Activated T-helper 2 cell treated with anti-CD3 and anti-CD28 coated beads, Interferon-gamma antibody, Interleukin-2, Interleukin-4, amounts not matched to agents 10 μg/mL and 5 μg/mL and 100 μg/mL, durations not matched to agents 14 hours and 24 hours and 36 hours (primary cell): Measurements from ENCODE around the gene GBX1. TPM values are rescaled to one million over a fixed set of nuclear protein-coding genes. Genes with fewer than 3 reads are reported as not detected.

Experiments used
- DNase-seq: peaks from one replicate; pipeline ENCODE4 v3.0.0; 2021; ENCODE audit warnings: low spot score
- H3K27ac Mint-ChIP-seq: one replicate; pipeline ENCODE4 v1.8.0; 2021; ENCODE audit warnings: mixed read lengths
- H3K27me3 Mint-ChIP-seq: one replicate; pipeline ENCODE4 v1.8.0; 2021; ENCODE audit warnings: low read depth, mixed read lengths
- H3K36me3 Mint-ChIP-seq: one replicate; pipeline ENCODE4 v1.8.0; 2021; ENCODE audit warnings: low read depth, mixed read lengths
- H3K4me1 Mint-ChIP-seq: one replicate; pipeline ENCODE4 v1.8.0; 2021; ENCODE audit warnings: low read depth, mixed read lengths
- H3K4me3 Mint-ChIP-seq: one replicate; pipeline ENCODE4 v1.8.0; 2021; ENCODE audit warnings: low read depth, mild to moderate bottlenecking, moderate library complexity, mixed read lengths
- H3K9me3 Mint-ChIP-seq: one replicate; pipeline ENCODE4 v1.8.0; 2021; ENCODE audit warnings: mixed read lengths
- intact Hi-C: fragments of 100-400 bp; cut with micrococcal nuclease; formaldehyde crosslinking; loops from one replicate; pipeline ENCODE4 v1.15.1; 2023
- total RNA-seq: library from RNA; stranded (reverse); gene quantifications from 2 replicates; pipeline ENCODE4 v1.2.3, GENCODE V29; 2022

GBX1 gene
- not detected in 2 replicates for total RNA-seq

GRCh38 chr7:151167197-151167961 is at the start of gene GBX1:
GBX1 (minus strand) TSS chr7:151167694; CDS start chr7:151167548, 146 bp downstream.
- Mint-ChIP-seq H3K4me3 (peak within 1 kb of the TSS; percentile 62), H3K4me1 (peaks cover 8% of the 10 kb centered on the region), H3K27ac (no peak within 1 kb of the TSS), H3K9me3 (no peaks in the 10 kb centered on the region), H3K27me3 (peaks cover 34% of the 10 kb centered on the region), H3K36me3 (no peaks in the 10 kb centered on the region)
- DNase-seq = no peak
- intact Hi-C loops = loop anchor here (5.0 kb wide), 1 partner anchor 80 kb away; the partner anchor contains the start of gene SMARCD3

DNA sequence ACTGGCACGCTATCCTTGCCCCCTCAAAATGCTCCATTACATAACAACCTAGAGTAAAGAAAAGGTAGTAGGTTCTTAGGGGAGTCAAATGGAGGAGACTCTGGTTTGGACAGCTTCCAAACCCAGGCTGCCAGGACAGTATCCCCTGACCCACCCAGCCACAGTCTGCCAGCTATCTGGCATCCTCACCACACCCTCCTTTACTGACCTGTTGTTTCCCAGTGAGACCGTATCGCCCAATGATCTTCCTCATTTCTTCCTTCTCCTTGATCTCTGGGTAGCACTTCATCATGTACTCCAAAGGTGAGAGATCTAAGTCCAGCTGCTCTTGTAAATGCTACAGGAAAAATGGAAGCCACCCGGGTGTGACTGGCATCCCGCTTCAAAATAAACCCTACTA is 47.9 kb upstream of the GBX1 start:
- no peaks in the 10 kb centered on the region for H3K4me1 Mint-ChIP-seq
- no peaks in the 10 kb centered on the region for H3K27me3 Mint-ChIP-seq
- peaks cover 65% of the 10 kb centered on the region for H3K36me3 Mint-ChIP-seq
- intact Hi-C loops = no loop called here
- no peak overlapping the region for H3K4me3 Mint-ChIP-seq
- no peak for DNase-seq
- H3K9me3 Mint-ChIP-seq = no peaks in the 10 kb centered on the region
- no peak overlapping the region for H3K27ac Mint-ChIP-seq

GRCh38 chr7:151213826-151214225 is 46.3 kb upstream of the GBX1 start:
- intact Hi-C loops = no loop called here
- no peaks in the 10 kb centered on the region for H3K9me3 Mint-ChIP-seq
- DNase-seq = no peak
- H3K36me3 Mint-ChIP-seq = peaks cover 56% of the 10 kb centered on the region
- no peaks in the 10 kb centered on the region for H3K27me3 Mint-ChIP-seq
- no peaks in the 10 kb centered on the region for H3K4me1 Mint-ChIP-seq
- H3K27ac Mint-ChIP-seq = no peak overlapping the region
- H3K4me3 Mint-ChIP-seq = no peak overlapping the region

- Mint-ChIP-seq H3K4me1 (peaks cover 7% of the 10 kb centered on the region), H3K4me3 (no peak overlapping the region), H3K9me3 (no peaks in the 10 kb centered on the region), H3K36me3 (peaks cover 44% of the 10 kb centered on the region), H3K27me3 (no peaks in the 10 kb centered on the region), H3K27ac (no peak overlapping the region)
- intact Hi-C loops = no loop called here
- no peak for DNase-seq
Measured at GRCh38 chr7:151212626-151213025, 45.1 kb upstream of the GBX1 start.

GRCh38 chr7:151211155-151211772 is 43.8 kb upstream of the GBX1 start:
- no peaks in the 10 kb centered on the region for H3K9me3 Mint-ChIP-seq
- H3K27ac Mint-ChIP-seq = no peak overlapping the region
- no peak overlapping the region for H3K4me3 Mint-ChIP-seq
- intact Hi-C loops = no loop called here
- no peaks in the 10 kb centered on the region for H3K27me3 Mint-ChIP-seq
- peaks cover 43% of the 10 kb centered on the region for H3K36me3 Mint-ChIP-seq
- no peak for DNase-seq
- peaks cover 19% of the 10 kb centered on the region for H3K4me1 Mint-ChIP-seq

DNA sequence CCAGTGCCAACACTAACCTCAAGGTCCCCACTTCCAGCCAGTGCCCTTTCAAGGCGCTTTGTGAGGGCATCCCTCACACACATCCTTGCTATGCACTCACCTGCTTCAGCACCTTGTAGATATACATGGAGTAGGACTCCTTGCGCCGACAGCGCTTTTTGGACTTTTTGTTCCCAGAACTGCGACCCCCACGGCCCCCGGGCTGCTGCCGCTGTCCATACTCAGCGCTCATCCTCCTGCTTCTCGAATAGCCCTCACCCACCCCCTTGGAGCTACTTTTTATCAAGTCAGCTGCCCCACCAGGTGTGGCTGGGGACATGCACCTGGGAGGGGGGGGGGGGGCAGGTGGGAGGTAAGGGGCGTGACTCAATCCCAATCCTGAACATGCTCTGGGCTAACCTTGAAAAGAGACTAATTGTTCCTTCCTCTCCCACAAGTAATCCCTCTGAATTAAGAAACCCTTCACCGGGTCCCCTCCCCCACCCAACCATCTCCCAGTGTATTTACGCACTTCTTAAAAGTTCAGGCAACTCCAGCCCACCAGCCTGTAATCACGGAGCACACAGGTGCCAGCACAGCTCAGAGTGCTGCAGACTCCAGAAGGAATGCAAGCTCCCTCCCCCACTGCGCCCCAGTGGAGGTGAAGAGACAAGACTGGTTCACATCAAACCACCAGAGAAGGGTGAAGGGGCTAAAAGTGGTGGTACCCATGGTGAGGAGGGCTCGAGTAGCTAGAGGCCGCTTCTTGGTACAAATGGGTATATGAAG is 42.8 kb upstream of the GBX1 start, which contains the start of gene H2BK1:
Gene H2BK1, minus strand, starts transcription at position 402 of the 768 bp plus-strand sequence. Its CDS starts 170 bp downstream, at position 232.
- intact Hi-C loops = no loop called here
- Mint-ChIP-seq H3K27me3 (no peaks in the 10 kb centered on the region), H3K4me3 (no peak within 1 kb of the TSS), H3K9me3 (no peaks in the 10 kb centered on the region), H3K36me3 (peaks cover 33% of the 10 kb centered on the region), H3K27ac (no peak within 1 kb of the TSS), H3K4me1 (peaks cover 22% of the 10 kb centered on the region)
- DNase-seq = no peak

- H3K4me1 Mint-ChIP-seq = peaks cover 22% of the 10 kb centered on the region
- H3K4me3 Mint-ChIP-seq = no peak overlapping the region
- H3K27me3 Mint-ChIP-seq = peaks cover 3% of the 10 kb centered on the region
Measured at GRCh38 chr7:151209588-151209987, 42.1 kb upstream of the GBX1 start.

DNA sequence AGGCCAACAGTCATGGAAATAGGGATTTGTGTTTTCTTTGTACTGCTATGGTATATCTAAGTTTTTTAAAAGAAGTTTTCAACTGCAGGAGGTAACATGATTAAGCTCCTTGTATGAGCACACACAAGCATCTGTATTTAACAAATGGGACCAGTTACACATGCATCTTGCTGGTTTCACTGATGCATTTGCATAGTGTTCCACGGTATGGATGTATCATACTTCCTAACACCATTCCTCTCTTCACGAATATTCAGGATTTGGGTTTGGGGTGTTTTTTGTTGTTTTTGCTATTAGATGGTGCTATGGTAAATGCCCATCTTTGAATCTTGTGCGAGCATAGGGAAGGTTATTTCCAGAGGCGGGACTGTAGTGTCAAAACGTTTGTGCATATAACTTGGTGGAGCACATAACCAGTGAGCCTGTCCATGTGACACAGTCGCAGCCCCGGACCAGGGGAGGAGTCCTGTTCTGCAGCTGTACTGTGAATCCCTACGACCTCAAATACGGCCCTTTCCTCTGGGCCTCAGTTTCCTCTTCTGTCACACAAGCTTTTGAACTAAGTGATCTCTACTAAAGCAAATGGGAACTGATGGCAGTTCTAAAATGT is 40.9 kb upstream of the GBX1 start:
- Mint-ChIP-seq H3K9me3 (no peaks in the 10 kb centered on the region), H3K36me3 (peaks cover 20% of the 10 kb centered on the region), H3K27me3 (peaks cover 3% of the 10 kb centered on the region), H3K4me1 (peaks cover 22% of the 10 kb centered on the region), H3K27ac (no peak overlapping the region), H3K4me3 (no peak overlapping the region)
- intact Hi-C loops = no loop called here
- DNase-seq = no peak

More at GRCh38 chr7:151209588-151209987, 42.1 kb upstream of the GBX1 start:
- DNase-seq = no peak
- H3K9me3 Mint-ChIP-seq = no peaks in the 10 kb centered on the region
- H3K36me3 Mint-ChIP-seq = peaks cover 26% of the 10 kb centered on the region
- no peak overlapping the region for H3K27ac Mint-ChIP-seq
- intact Hi-C loops = no loop called here

DNA sequence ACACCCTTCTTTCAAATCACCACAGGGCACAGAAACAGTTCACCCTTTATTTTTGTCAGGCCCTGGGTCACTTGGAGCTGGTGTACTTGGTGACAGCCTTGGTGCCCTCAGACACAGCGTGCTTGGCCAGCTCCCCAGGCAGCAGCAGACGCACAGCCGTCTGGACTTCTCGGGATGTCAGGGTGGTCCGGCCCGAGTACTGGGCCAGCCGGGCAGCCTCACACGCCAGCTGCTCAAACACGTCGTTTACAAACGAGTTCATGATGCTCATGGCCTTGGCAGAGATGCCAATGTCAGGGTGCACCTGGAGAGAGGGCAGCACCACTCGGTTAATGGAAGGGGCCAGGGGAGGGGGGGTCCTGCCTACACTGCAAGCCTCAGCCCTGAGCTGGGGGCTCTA is 40.3 kb upstream of the GBX1 start:
- Mint-ChIP-seq H3K36me3 (peaks cover 14% of the 10 kb centered on the region), H3K27ac (no peak overlapping the region), H3K27me3 (peaks cover 5% of the 10 kb centered on the region), H3K4me3 (no peak overlapping the region), H3K4me1 (peaks cover 22% of the 10 kb centered on the region), H3K9me3 (no peaks in the 10 kb centered on the region)
- DNase-seq = no peak
- intact Hi-C loops = no loop called here

DNA sequence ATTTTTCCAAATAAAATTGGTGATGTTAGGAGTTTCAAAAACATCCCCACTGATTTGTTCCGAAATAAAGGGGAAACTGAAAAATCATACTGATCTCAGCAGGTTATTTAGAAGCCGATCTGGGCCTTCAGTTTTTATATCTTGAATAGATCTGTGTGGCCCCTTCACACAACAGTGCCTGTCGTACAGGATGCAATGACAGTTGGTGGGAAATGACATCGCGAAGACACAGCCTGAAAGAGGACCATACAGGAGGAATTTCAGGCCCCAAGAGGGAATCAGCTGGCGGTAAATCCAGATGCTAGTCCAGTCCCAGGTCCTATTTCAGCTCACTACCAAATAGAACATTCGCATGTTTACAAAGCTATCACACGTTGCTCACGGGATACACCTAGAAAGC is 39.8 kb upstream of the GBX1 start:
- intact Hi-C loops = no loop called here

GRCh38 chr7:151206914-151207313 is 39.4 kb upstream of the GBX1 start:
- Mint-ChIP-seq H3K9me3 (no peaks in the 10 kb centered on the region), H3K27ac (no peak overlapping the region), H3K27me3 (peaks cover 5% of the 10 kb centered on the region), H3K36me3 (peaks cover 7% of the 10 kb centered on the region), H3K4me3 (no peak overlapping the region), H3K4me1 (peaks cover 22% of the 10 kb centered on the region)
- DNase-seq = no peak
- intact Hi-C loops = no loop called here

More for the DNA sequence above, 39.8 kb upstream of the GBX1 start:
- DNase-seq = no peak
- peaks cover 22% of the 10 kb centered on the region for H3K4me1 Mint-ChIP-seq
- H3K4me3 Mint-ChIP-seq = no peak overlapping the region
- no peaks in the 10 kb centered on the region for H3K9me3 Mint-ChIP-seq
- H3K27me3 Mint-ChIP-seq = peaks cover 5% of the 10 kb centered on the region
- H3K27ac Mint-ChIP-seq = no peak overlapping the region
- H3K36me3 Mint-ChIP-seq = peaks cover 11% of the 10 kb centered on the region

- no peak overlapping the region for H3K4me3 Mint-ChIP-seq
- H3K4me1 Mint-ChIP-seq = peaks cover 22% of the 10 kb centered on the region
- DNase-seq = no peak
- peaks cover under 1% of the 10 kb centered on the region for H3K36me3 Mint-ChIP-seq
- no peaks in the 10 kb centered on the region for H3K9me3 Mint-ChIP-seq
- intact Hi-C loops = no loop called here
- peaks cover 13% of the 10 kb centered on the region for H3K27me3 Mint-ChIP-seq
- no peak overlapping the region for H3K27ac Mint-ChIP-seq
Measured at GRCh38 chr7:151205730-151206129, 38.2 kb upstream of the GBX1 start.
